Urinary bladder (tissue), 4 donors: ENCODE results near the gene EPS8L2. TPM values are rescaled to one million over a fixed set of nuclear protein-coding genes. Genes with fewer than 3 reads are reported as not detected.

Experiments used
- DNase-seq: peaks from one replicate; pipeline ENCODE4 v3.0.0-alpha.2; 2015; ENCODE audit errors: extremely low spot score
- H3K27ac ChIP-seq: one replicate; pipeline ENCODE4 v1.5.1; 2013; ENCODE audit warnings: low read depth, mild to moderate bottlenecking, moderate library complexity
- H3K36me3 ChIP-seq: one replicate; pipeline ENCODE4 v1.6.1; 2013; ENCODE audit warnings: mild to moderate bottlenecking, moderate library complexity; ENCODE audit not compliant: insufficient read depth
- H3K4me1 ChIP-seq: one replicate; pipeline ENCODE4 v1.6.1; 2013; ENCODE audit warnings: mild to moderate bottlenecking, moderate library complexity; ENCODE audit not compliant: insufficient read depth
- H3K4me3 ChIP-seq: one replicate; pipeline ENCODE4 v1.5.1; 2013; ENCODE audit warnings: low read depth, low read length
- WGBS: extraction: QIAGEN DNeasy Blood & Tissue Kit; methylation state at CpG from one replicate; pipeline ENCODE4 v1.1.7; 2013; 5-methylcytosine and 5-hydroxymethylcytosine counted together
- polyA plus RNA-seq: library from polyadenylated mRNA; stranded (reverse); fragments of 200-250 nt; gene quantifications from one replicate; pipeline ENCODE4 v1.2.3, GENCODE V29; 2013
- total RNA-seq: library from RNA; depleted of rRNA; stranded (reverse); fragments of >200 nt; gene quantifications from one replicate; pipeline ENCODE4 v1.2.3, GENCODE V29; 2014
- donor health status: healthy with polysubstance abuse.
- donor health status: healthy.

The EPS8L2 gene
- total and polyA plus RNA-seq, 2 donors, result 12.4 to 23.2 TPM

DNA sequence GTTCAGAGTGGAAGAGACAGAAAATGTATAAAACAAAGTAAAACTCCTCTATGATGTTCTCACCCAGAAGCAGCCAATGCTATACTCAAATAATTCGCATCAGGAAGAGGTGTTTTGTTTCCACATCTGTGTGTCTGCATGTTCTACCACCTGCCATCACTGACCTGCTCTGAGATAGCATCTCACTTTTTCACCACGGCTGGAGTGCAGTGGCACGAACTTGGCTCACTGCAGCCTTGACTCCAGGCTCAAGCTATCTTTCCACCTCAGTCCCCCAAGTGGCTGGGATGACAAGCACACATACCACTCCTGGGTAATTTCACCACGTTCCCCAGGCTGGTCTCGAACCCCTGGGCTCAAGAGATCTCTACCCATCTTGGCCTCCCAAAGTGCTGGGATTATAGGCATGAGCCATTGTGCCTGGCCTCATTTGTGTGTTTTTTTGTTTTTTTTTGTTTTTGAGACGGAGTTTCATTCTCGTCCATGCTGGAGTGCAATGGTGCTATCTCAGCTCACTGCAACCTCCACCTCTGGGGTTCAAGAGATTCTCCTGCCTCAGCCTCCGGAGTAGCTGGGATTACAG, 55.6 kb downstream of the EPS8L2 start:
- WGBS, result 87% methylated on average over 8 of the region's 8 CpGs
- no peaks in the 10 kb centered on the region for H3K4me1 ChIP-seq
- H3K36me3 ChIP-seq, result peaks cover 7% of the 10 kb centered on the region

GRCh38 chr11:762421-763072, 56.5 kb downstream of the EPS8L2 start:
- H3K36me3 ChIP-seq, result peaks cover 7% of the 10 kb centered on the region
- H3K4me3 ChIP-seq, result no peak overlapping the region
- H3K4me1 ChIP-seq, result no peaks in the 10 kb centered on the region
- no peak overlapping the region for H3K27ac ChIP-seq
- WGBS, result 60% methylated on average over 10 of the region's 10 CpGs
- DNase-seq, result no peak

More for the DNA sequence above, 55.6 kb downstream of the EPS8L2 start:
- H3K27ac ChIP-seq, result no peak overlapping the region
- no peak for DNase-seq
- no peak overlapping the region for H3K4me3 ChIP-seq

- Histone ChIP-seq H3K27ac (no peak overlapping the region), H3K4me1 (no peaks in the 10 kb centered on the region), H3K36me3 (peaks cover 7% of the 10 kb centered on the region), H3K4me3 (no peak overlapping the region)
- whole genome bisulfite sequencing, result 56% methylated on average over 24 of the region's 24 CpGs
- no peak for DNase-seq
Measured at GRCh38 chr11:763073-763463, 57.0 kb downstream of the EPS8L2 start.

GRCh38 chr11:763549-764321, 57.7 kb downstream of the EPS8L2 start:
- 89% methylated on average over 22 of the region's 22 CpGs for WGBS
- Histone ChIP-seq H3K4me1 (no peaks in the 10 kb centered on the region), H3K36me3 (peaks cover 7% of the 10 kb centered on the region), H3K27ac (no peak overlapping the region), H3K4me3 (no peak overlapping the region)
- DNase-seq, result no peak

GRCh38 chr11:764322-765024, 58.4 kb downstream of the EPS8L2 start:
- WGBS, result 79% methylated on average over 18 of the region's 18 CpGs
- Histone ChIP-seq H3K36me3 (peaks cover 7% of the 10 kb centered on the region), H3K4me1 (no peaks in the 10 kb centered on the region), H3K27ac (no peak overlapping the region), H3K4me3 (no peak overlapping the region)
- no peak for DNase-seq

- WGBS, result 77% methylated on average over 19 of the region's 19 CpGs
- Histone ChIP-seq H3K36me3 (peaks cover 8% of the 10 kb centered on the region), H3K27ac (no peak overlapping the region), H3K4me3 (no peak overlapping the region), H3K4me1 (no peaks in the 10 kb centered on the region)
- DNase-seq, result no peak
Measured at GRCh38 chr11:765025-765801, 59.2 kb downstream of the EPS8L2 start.

DNA sequence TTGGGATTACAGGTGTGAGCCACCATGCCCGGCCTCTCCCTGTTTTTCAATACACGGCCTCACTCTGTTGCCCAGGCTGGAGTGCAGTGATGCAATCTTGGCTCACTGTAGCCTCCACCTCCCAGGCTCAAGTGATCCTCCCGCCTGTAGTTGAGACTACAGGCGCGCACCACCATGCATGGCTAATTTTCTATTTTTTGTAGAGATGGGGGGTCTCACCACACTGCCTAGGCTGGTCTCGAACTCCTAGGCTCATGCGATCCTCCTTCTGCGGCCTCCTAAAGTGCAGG, 59.7 kb downstream of the EPS8L2 start:
- Histone ChIP-seq H3K4me3 (no peak overlapping the region), H3K36me3 (peaks cover 10% of the 10 kb centered on the region), H3K27ac (no peak overlapping the region), H3K4me1 (no peaks in the 10 kb centered on the region)
- WGBS, result 96% methylated on average over 8 of the region's 8 CpGs
- no peak for DNase-seq

DNA sequence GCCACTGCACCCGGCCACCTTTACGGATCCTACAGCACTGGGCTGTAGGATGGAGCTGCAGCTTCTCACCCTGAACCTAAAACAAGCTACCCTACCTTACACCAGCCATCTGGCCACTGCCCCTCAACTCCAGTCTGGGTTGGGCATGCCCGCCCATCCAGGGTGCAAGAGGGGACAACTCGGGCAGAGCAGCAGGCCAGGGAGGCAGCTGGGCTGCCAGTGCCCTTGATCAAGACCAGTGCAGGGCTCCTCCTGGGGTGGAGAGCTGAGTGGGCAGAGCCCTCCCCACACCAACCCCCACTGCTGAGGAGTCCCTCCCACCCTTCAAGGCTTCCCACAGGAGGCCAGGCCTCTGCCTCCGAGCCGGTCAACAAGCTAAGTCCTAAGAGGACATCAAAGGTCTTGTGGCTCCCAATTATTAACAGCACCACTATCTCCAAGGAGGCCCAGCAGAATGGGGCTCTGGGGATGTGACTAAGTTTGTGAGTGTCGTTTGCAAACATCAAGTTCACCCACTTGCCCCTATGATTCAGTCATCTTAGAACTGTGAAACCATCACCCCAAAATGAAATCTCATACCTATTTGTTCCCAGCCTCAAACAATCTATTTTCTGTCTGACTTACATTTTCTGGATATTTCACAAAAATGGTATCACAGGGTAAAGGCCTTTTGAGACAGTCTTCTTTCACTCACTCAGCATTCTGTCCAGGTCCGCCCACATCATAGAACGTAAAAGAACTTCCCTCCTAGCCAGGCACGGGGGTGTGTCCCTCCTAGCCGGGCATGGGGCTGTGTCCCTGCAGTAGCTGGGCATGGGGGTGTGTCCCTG, 60.3 kb downstream of the EPS8L2 start:
- Histone ChIP-seq H3K36me3 (peaks cover 10% of the 10 kb centered on the region), H3K4me1 (no peaks in the 10 kb centered on the region), H3K4me3 (no peak overlapping the region), H3K27ac (no peak overlapping the region)
- no peak for DNase-seq
- WGBS, result 75% methylated on average over 11 of the region's 11 CpGs

DNA sequence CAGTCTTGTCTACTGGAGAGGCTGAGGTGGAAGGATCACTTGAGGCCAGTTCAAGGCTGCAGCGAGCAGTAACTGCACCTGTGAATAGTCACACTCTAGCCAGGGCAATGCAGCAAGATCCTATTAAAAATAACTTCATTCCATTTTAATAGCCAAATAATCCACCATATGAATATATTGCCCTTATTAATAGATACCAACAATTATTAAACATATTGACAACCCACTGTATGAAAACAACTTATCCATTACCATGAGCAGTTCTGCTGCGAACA, 60.8 kb downstream of the EPS8L2 start:
- WGBS, result 97% methylated on average over 2 of the region's 2 CpGs
- no peak for DNase-seq
- Histone ChIP-seq H3K4me1 (no peaks in the 10 kb centered on the region), H3K36me3 (peaks cover 10% of the 10 kb centered on the region), H3K4me3 (no peak overlapping the region), H3K27ac (no peak overlapping the region)

GRCh38 chr11:767238-767637, 61.2 kb downstream of the EPS8L2 start:
- Histone ChIP-seq H3K27ac (no peak overlapping the region), H3K4me3 (no peak overlapping the region), H3K4me1 (no peaks in the 10 kb centered on the region), H3K36me3 (peaks cover 10% of the 10 kb centered on the region)
- 94% methylated on average over 11 of the region's 11 CpGs for WGBS
- DNase-seq, result no peak

DNA sequence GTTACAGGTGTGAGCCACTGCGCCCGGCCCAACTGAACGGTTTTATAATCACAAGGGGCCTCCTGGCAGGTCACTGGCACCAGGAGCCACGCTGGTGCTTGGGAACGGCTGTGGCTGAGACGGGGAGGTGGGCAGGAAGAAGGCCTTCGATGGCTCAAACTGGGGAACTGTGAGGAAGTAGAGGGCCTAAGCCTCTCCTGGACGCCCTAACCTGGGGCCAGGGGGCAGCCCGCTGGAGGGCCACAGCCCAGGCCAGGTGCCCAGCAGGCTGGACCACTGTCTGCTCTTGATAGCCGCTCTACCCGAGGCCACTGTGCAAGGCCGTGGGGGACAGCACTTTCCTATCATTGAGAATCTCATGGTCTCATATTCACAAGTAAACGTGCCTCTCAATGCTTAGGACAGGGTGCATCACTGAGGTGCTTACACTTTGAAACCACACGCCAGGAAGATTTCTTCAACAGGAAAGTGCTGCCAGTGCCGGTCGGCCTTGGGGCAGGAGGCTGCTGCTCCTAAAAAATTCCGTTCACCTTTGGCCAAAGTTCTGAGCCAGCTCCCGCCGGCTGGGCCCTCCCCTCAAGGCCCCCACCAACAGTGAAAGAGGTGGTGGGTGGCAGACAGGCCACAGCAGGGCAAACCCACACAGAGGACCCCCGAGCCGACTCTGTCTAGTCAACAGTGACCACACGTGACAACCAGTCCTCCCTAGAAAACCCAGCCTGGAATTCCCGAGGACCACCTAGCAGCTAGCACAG, 64.0 kb downstream of the EPS8L2 start:
- no peak for DNase-seq
- WGBS, result 89% methylated on average over 23 of the region's 23 CpGs
- Histone ChIP-seq H3K4me1 (no peaks in the 10 kb centered on the region), H3K4me3 (no peak overlapping the region), H3K27ac (no peak overlapping the region), H3K36me3 (peaks cover 10% of the 10 kb centered on the region)
